ENCODE data around the gene CFAP97D2.
"Not testable (repeated sequence)": the region's sequence is repeated elsewhere in the genome, so short reads cannot be mapped to it uniquely, and the experiment has no call there.

CFAP97D2 gene

DNA sequence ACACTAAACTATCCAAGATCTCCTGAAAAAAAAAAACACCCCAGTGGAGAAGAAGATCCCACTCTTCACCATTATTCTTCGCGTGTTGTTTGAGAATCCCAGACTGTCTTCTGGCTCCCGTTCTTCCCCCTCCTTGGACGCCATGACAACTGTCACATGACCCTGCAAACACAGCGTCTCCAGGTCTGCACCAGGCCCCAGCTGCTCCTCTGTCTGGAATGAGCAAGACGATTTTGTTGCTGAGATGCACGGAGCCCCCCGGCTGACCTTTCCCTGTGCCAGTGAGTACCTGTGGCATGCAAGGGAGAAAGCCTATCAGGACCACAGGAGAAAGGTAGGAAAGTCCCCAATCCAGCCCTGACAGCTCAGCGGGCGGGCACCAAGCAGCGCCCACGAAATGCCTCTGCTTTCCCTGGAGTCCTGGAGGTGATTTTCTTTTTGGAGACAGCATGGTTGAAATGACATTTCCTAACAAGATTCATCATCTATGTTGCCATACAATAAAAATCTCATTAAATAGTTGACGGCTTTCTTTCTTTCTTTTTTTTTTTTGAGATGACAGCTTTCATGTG is at the start of gene CFAP97D2:
Gene CFAP97D2, plus strand, starts transcription at position 171 of the 572 bp plus-strand sequence. Its CDS starts 74 bp downstream, at position 245.
- no peak for DNase-seq

DNA sequence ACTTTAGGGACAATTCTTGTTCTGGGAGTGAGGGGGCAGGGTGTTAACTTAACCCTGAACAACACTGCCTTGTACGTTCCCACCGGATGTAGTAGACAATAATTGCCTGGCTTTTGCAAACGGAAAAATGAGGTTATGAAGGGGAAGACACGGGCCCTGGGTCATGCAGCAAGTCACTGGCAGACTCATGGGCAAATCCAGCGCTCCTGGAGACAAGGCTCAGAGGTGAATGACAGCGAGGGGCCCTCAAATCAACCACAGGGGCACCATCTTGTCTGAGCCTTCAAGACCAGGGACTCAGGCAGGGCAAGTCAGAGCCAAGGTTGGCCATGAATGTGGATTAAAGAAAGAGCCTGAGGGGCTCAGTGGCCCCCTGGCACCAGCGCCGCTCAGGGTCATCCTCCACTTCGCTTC is 49.4 kb upstream of the CFAP97D2 start:
- no peak for DNase-seq

DNA sequence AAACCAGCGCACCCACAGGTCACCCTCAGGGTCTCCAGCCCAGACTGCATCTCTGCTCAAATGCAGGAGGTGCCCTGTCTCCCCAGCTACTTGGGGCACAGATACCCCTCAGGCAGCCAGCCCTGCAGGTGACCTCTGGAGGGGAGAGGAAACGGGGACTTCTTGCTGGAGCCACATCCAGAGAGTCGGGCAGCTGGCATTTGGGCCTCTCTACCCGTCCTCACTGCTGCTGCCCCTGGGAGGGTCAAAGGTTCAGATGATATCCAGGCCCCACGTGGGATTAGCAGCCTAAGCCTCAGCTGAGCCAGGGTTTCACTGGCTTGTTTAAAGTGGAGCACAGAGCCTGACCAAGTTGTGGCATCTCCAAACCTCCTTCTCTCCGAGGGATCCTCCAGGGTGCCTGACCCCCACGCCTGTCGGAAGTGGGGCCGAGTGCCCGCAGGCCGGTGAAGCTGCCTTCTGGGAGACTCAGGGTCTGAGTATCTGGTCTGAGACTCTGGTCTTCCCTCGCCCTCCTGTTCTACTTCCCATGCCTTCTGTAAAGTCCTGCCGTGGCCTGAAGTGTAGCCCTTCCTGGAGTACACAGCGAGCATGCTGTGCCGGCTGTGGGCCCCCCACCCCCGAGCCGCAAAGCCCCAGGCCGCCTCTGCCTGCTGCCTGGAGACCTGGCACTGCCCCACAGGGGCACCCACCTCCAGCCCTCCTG is 48.8 kb upstream of the CFAP97D2 start:
- no peak for DNase-seq

DNA sequence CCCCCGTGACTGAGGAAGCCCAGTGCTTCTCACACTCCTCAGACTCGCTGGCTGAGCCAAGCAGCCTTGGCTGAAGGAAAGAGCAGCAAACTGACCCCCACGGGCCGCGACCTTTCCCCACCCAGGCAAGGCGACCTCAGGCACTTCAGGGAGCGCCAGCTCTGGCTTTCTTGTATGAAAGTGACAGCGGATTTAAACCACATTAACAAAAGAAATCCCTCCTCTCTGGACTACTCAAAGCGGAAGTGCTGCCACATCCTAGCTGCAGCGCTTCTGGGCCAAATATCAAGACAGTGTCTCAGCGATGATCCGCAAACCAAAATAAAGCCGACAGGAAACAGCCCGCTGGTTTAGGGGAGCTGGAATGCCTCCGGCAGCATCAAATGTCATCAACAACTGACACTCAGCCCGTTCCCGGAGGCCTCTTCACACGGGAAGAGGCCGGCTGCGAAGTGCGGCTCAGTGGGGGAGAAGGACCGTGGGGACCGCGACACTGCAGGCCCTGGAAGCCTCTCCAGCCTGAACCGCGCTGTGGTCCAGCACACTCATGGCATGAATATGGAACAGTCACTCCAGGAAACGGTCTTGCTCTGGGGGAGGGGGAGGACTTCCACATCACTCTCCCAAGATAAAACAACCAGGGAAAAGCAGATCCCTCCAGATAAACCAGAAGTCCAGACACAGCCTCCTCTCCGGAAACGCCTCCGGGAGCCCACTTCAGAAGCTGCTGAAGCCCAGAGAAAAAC is 48.0 kb upstream of the CFAP97D2 start:
- DNase-seq, result peak; percentile 95

DNA sequence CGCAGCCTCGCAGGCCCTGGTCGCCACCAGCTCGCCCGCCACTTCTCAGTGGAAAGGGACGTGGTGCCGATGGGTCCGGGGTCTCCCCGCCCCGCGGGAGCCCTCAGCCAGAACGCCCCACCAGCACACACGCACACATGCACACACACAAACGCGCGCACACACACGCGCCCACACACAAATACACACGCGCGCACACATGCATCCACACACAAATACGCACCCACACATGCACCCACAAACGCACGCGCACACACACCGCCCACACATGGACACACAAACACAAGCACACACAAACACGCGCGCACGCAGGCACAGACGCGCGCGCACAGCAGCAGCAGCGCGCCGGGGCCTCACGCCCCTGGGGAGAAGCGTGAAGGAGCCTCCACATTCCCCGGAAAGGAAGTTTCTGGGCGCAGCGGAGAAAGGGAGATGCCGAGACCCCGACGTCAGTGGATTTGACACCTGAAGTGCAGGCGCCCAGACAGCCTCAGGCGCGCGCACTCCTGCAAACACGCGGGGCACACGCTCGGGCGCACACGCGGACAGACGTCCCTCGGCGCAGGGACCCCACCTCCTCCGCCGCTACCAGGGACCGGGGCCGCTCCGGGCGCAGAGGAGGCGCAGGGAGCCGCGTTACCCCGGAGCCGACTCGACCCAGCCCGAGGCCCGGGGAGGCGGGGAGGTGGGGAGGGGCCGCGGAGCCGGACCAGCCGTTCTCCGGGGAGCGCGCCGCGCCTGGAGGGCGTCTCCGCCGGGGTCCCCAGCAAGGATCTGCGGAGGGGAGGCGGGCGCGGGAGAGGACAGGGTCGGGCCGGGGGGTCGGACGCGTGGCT is 47.3 kb upstream of the CFAP97D2 start:
- no peak for DNase-seq

DNA sequence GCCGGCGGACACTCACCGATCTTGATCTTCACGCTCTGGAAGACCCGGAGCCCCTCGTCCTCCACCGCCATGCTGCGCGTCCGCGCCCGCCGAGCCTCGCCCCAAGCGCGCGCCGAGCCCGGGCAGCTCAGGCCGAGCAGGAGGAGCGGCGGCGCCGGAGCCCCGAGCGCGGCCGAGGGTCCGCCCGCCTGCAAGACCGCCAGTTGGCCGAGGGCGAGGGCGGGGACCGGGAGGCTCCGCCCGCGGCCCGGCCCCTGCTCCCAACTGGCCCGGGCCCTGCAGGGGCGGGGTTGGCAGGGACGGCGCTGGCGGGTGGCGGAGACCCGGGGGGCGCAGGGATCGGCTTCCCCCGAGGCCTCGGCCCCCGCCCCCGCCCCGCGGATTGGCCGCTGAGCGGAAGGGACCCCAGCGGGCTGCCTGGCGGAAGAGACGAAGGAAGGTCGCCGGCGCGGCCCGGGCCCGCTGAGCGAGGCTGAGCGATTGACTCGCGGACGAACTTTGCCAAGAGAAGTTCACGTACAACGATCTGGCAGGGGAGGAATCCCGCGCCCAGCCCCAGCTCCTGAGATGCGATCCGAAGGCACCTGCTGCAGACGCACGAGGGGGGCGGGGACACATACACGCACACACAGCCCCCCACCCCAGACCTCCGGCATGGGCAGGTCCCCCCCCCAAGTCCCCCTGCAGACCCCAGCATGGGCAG is 46.5 kb upstream of the CFAP97D2 start, which contains the start of gene RASA3:
Gene RASA3, minus strand, starts transcription at position 205 of the 703 bp plus-strand sequence. Its CDS starts 134 bp downstream, at position 71.
- DNase-seq, result peak; percentile 79

DNA sequence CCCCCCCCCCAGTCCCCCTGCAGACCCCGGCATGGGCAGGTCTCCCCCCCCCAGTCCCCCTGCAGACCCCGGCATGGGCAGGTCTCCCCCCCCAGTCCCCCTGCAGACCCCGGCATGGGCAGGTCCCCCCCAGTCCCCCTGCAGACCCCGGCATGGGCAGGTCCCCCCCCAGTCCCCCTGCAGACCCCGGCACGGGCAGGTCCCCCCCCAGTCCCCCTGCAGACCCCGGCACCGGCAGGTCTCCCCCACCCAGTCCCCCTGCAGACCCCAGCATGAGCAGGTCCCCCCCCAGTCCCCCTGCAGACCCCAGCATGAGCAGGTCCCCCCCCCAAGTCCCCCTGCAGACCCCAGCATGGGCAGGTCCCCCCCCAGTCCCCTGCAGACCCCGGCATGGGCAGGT is 45.9 kb upstream of the CFAP97D2 start:
- DNase-seq, result not testable (repeated sequence)

DNA sequence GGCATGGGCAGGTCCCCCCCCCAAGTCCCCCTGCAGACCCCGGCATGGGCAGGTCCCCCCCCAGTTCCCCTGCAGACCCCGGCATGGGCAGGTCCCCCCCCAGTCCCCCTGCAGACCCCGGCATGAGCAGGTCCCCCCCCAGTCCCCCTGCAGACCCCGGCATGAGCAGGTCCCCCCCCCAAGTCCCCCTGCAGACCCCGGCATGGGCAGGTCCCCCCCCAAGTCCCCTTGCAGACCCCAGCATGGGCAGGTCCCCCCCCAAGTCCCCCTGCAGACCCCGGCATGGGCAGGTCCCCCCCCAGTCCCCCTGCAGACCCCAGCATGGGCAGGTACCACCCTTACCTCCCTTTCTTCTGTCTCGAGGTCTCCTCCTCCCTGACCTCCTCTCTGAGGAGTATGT is 45.5 kb upstream of the CFAP97D2 start:
- not testable (repeated sequence) for DNase-seq

DNA sequence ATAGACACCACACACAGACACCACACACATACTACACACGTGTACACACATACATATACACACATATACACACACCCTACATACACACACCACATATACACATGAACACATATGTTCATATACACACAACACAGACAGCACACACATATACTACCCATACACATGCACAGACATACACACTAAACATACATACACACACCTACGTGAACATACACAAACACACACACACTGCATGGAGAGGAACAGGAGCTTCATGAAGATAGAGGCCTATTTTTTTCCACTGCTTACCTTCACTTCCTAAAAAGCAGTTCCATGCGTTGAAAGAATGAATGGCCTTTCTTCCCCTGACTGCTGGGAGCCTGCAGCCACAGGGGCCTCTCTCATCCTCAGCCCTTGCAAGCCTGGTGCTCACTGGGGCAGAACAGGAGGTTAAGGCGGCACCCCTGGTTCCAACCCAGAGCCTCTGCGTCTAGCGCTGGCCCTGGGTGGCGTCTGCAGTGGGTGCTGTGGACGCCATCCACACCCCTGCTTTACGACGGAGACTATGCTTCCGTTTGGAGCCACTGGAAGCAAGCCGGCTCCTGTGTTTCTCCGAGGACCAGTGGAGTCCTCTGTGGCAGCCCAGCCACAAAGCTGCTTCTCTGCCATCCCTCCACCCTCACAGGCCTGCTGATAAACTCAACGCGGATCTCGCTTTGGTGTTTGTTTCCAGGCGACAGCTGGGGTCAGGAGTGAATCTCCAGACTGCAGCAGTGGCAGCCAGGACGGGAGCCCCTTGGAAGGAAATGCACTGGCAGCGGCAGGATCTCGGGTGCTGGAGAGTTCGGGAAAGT is 44.7 kb upstream of the CFAP97D2 start:
- DNase-seq, result no peak

DNA sequence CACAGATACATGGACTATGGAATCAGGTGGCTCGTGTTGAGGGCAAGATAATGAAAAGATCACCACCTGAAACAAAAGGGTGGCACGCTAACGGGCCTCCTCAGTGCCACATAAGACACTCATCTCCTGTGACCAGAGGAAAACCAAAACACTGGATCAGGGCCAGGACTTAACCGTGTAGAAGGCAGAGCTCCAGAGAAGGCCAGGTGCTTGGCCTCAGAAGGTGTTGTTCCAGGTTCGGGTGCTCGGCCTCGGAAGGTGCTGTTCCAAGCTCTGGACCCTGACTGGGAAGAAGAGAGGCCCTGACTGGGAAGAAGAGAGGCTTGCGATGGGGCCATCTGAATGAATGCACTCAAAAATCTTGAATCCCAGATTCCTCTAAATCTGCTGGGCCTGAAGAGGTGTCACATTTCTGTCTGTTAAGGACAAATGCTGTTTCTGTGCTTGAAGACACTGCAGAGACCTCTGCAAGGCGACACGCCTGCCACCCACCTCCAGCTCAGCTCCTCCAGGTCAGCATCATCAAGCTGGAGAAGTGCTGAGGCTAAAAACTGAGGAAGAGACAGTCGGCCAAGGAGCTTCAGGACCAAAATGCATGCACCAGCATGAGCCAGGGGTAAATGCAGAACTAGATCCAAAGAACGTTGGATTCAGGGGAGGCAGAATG is 44.0 kb upstream of the CFAP97D2 start:
- DNase-seq, result no peak

DNA sequence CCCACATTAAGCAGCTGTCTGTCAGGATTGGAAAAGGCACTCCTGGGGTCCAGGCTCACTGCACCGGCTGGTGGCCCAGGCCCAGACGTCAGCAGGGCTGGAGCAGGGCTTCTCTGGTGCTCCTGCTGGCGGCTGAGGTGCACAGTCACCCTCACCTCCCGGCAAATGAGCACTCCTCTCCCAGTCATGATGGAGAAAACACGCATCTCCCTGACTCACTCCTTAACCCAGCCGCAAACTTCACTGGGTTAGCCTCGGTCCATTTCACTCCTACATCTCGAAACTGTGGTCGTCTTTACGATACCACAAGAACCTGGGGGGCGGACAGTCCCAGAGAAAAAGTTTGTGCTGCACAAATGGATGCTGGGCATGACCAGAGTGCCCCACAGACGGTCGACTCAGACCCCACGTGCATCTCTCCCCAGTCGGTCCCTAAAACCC is 43.3 kb upstream of the CFAP97D2 start:
- no peak for DNase-seq

DNA sequence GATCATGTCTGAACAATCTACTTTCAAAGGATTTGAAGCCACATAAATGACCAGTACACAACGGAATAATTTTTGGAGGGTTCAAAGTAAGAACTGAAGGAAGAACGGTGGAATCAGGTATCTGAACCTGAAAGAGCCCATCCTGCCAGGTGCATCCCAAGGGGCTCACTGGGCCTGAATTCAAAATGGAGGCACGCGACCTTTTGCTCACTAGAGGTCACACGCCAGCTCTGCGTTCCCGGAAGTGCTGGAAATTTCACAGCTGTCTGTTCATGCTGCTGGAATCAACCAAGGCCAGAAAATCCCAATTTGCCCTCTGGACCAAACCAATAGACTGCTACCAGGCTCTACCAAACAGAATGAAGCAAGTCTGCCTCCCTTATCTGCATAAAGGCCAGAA is 42.5 kb upstream of the CFAP97D2 start:
- no peak for DNase-seq

DNA sequence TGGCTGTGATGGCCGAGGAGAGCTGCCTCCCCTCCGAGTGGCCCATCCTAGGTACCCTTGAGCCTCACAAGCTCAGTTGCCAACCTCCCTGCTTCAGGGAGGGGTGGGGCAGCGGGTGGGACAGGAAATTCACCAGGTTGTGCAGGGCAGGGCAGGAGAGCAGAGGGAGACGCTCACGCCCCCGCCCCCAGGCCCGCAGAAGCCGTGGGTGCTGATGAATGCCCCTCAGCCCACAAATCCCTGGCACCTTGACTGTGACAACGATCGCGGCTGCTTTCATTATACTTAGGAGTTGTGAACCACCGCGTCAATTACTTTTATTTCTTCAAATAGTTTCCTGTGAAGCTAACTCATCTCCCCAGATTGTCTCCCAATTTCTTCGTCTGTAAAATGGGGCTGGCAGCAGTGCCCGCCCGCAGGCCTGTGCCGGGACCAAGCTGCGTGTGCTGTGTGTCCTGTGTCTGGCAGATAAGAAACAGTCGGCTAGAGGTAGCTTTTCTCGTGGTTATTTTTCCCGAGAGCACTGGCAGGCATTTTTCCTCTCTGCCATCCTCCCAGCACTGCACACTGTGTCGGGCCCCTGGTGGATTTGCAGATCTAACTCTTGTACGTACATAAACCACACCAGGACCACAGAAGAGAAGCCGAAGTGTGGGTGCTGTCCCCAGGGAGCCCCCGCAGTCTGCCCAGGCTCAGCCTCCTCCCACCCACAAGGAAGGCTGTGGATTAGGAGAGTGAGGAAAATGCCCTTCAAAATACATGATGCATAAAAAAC is 38.7 kb upstream of the CFAP97D2 start:
- DNase-seq, result no peak

DNA sequence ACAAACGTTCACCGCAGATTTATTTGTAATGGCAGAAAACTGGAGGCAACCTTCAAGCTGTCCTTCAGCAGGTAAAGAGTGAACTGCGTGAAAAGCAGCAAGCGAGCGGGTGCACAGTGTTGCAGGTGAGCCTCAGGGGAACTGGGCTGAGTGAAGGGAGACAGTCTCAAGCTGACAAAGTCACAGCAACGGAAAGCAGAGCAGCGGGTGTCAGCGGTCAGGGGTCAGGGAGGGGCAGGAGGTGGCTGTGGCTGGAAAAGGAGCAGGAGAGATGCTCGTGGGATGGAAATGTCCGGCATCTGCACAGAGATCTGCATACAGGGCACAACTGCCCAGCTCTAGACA is 38.2 kb upstream of the CFAP97D2 start:
- no peak for DNase-seq

DNA sequence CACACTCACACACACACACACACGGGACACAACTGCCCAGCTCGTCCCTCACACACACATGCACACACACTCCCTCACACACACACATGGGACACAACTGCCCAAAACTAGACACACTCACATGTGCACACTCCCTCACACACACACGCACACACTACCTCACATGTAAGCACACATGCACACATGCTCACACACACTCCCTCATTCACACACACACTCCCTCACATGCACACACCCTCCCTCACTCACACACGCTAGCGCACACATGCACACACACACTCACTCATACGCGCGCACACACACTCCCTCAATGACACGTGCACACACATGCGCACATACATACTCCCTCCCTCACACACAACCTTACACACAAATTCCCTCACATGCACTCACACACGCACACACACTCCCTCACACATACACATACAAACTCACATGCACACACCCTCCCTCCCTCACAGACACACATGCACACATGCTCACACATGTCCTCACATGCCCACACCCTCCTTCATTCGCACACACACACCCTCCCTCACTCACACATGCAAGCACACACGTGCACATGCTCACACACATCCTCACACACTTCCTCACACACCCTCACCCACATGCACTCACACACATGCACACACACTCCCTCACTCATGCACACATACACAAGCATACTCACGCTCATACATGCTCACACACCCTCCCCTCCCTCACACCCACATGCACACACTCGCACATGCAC is 37.6 kb upstream of the CFAP97D2 start:
- DNase-seq, result no peak

DNA sequence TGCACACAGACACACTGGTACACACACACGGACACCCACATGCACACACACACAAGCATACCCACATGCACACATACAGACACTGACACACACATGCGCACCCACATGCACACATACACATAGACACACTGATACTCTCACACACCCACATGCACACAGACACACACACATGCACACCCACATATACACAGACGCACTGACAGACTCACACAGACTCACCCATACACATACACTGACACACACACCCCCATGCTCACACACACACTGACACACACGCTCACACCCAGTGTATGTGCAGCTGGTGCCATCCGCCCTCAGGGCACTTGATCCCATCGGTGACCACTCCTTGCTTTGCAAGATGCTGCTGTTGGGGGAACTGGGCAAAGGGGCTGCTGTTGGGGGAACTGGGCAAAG is 36.9 kb upstream of the CFAP97D2 start:
- no peak for DNase-seq

DNA sequence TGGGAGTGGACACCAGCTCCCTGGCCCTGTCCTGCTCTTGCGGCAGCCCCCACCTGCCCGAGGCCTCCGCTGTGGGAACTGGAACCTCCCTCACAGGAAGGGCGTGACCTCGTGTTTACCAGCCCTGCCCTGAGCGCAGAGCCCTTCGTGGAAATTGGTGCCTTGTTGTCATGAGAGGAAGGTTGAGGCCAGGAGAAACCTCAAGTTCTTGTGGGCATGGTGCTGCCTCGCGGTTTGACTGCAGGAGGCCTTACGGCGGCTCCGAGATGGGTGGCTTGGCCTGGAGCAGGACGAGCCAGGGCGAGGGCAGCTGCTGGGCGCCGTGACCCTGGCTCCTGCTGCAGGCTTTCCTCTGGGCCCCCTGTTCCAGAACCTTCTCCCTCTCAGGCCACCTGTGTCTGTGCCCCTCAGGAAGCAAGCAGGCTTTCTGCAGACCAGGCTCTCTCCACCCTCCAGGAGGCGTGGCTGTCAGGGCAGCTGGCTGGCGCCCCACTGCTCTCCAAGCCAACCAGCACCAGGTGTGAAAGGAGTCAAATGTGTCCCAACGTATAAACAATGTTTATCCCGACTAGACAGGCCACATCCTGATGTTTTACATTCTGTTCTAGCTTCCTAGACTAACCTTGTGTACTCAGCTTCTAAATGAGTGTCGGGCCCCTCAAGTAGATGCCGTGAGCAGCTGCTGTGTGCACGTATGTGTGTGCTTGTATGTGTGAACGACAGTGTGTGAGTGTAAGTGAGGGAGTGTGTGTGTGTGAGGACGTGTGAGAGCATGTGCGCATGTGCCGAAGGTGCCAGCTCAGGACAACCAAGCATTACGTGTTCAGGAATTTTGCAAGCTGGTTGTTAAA is 36.2 kb upstream of the CFAP97D2 start:
- DNase-seq, result no peak
